ENCODE results near the gene KRTDAP. TPM values are rescaled to one million over a fixed set of nuclear protein-coding genes. Genes with fewer than 3 reads are reported as not detected.

The KRTDAP gene
- total and polyA plus RNA-seq, 9 of the 15 experiments (the other 6 are each of a cell fraction or from before 2014, with no cell fraction given) = not detected

GRCh38 chr19:35509861-35510625 lies 19.8 kb upstream of the KRTDAP start (continued):
- TF ChIP-seq REST (IDR thresholded peaks at IDR 0.05; ENCODE audit: borderline replicate concordance) (peak; percentile 63; the same call in 1 of the 2 replicates), REST (CRISPR knock-in tag; IDR thresholded peaks at IDR 0.05; ENCODE audit: low read depth) (no peak), RB1 (IDR thresholded peaks at IDR 0.05; ENCODE audit: low read depth) (peak; percentile 60; the same call in 1 of the 2 replicates), TEAD4 (IDR thresholded peaks at IDR 0.05; ENCODE audit: low read length) (peak; percentile 82), TEAD4 (CRISPR knock-in tag; IDR thresholded peaks at IDR 0.05; ENCODE audit: borderline replicate concordance) (no peak), ZNF263 (CRISPR knock-in tag; IDR thresholded peaks at IDR 0.05; ENCODE audit: borderline replicate concordance) (peak; percentile 41; the same call in 1 of the 2 replicates), SP1 (CRISPR knock-in tag; IDR thresholded peaks at IDR 0.05) (peak; percentile 33; the same call in 1 of the 2 replicates), SETDB1 (IDR thresholded peaks at IDR 0.05; ENCODE audit: low read length) (no peak), SPI1 (IDR thresholded peaks at IDR 0.05; ENCODE audit: borderline replicate concordance, low read depth, low read length) (no peak), TFAP4 (CRISPR knock-in tag; IDR thresholded peaks at IDR 0.05; ENCODE audit: borderline replicate concordance) (peak; percentile 57; the same call in 1 of the 2 replicates), KLF10 (CRISPR knock-in tag; IDR thresholded peaks at IDR 0.05) (no peak), CTBP1 (IDR thresholded peaks at IDR 0.05; ENCODE audit: borderline replicate concordance) (peak; percentile 67; the same call in 1 of the 2 replicates), EGR1 (conservative IDR thresholded peaks at IDR 0.05) (peak; percentile 43; the same call in 1 of the 2 replicates), CREM (IDR thresholded peaks at IDR 0.05; ENCODE audit: low read depth) (peak; percentile 37; the same call in 1 of the 2 replicates), SMC3 (conservative IDR thresholded peaks at IDR 0.05; ENCODE audit: insufficient read depth, low read depth, low read length) (peak; percentile 73), ZBTB7A (IDR thresholded peaks at IDR 0.05; ENCODE audit: borderline replicate concordance, control insufficient read depth, low read depth, low read length) (peak; percentile 71; the same call in 1 of the 2 replicates)

Data from K562 (cell line).